ENCODE results near the gene ORM1. TPM values are rescaled to one million over a fixed set of nuclear protein-coding genes. Genes with fewer than 3 reads are reported as not detected.

ORM1 gene
- total and polyA plus RNA-seq, 9 donors: 0.30 to 11.9 (median 2.1) TPM; not detected in 4

DNA sequence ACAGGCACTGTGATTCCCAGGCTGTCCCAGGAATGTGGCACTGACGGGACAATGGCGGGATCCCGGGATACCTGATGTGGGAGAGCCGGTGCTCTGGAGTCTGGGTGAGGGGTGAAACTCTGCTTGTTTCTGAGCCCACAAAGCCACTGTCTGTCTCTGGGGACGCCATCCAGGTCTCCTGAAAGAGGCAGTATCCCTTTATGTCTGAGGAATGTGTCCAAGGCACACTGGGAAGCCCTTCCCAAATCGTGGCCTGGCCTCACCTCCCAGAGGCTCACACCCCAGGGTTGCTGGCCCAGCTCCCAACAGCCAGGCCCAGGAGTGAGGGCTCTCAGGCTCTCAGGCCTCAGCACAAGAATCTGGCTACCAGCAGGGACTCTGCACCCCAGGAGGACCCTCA lies 33.9 kb downstream of the ORM1 start:
- H3K36me3 ChIP-seq: no peaks in the 10 kb centered on the region
- no peaks in the 10 kb centered on the region for H3K4me1 ChIP-seq (ENCODE audit: insufficient read depth)
- no peak overlapping the region for H3K27ac ChIP-seq
- no peak for TF ChIP-seq POLR2A (IDR thresholded peaks at IDR 0.05)
- TF ChIP-seq CTCF (IDR thresholded peaks at IDR 0.05): no peak
- no peak for TF ChIP-seq EP300 (IDR thresholded peaks at IDR 0.05)
- no peaks in the 10 kb centered on the region for H3K9me3 ChIP-seq
- no peak for DNase-seq
- no peak overlapping the region for H3K4me3 ChIP-seq
- H3K27me3 ChIP-seq: no peaks in the 10 kb centered on the region
- intact Hi-C loops (cut with DNase I): no loop called here
- 75 to 78% (median 78%) methylated on average over 6 of the region's 6 CpGs for WGBS, 3 donors

DNA sequence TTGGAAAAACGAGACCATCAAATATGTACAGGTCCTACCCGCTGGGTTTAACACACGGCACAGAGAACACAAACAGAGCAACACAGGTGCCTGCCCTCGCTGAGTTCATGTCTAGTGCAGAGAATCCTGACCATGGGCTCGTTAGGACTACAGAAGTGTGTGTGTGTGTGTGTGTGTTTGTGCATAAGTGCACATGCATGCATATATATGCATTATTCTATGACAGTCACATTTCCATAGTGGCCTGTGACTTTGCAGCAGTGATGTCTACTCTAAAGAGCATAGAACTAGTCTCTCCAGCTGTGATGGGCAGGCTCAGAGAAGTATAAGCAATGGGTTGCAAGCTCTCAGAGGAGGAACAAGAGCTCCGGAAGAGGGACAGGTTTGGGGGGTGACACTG lies 34.5 kb downstream of the ORM1 start:
- Histone ChIP-seq H3K27ac (no peak overlapping the region), H3K9me3 (no peaks in the 10 kb centered on the region), H3K27me3 (no peaks in the 10 kb centered on the region), H3K4me1 (ENCODE audit: insufficient read depth) (no peaks in the 10 kb centered on the region), H3K36me3 (no peaks in the 10 kb centered on the region), H3K4me3 (no peak overlapping the region)
- intact Hi-C loops (cut with DNase I): no loop called here
- WGBS, 3 donors: 81 to 87% (median 87%) methylated on average over 6 of the region's 6 CpGs
- TF ChIP-seq CTCF (IDR thresholded peaks at IDR 0.05) (no peak), EP300 (IDR thresholded peaks at IDR 0.05) (no peak), POLR2A (IDR thresholded peaks at IDR 0.05) (no peak)
- DNase-seq: no peak

- intact Hi-C loops (cut with DNase I): no loop called here
- 94 to 95% (median 94%) methylated on average over 9 of the region's 9 CpGs for WGBS, 3 donors
- DNase-seq: peak in 1 of 5 donors; percentile 10
Measured at GRCh38 chr9:114357911-114358328, 35.0 kb downstream of the ORM1 start.

DNA sequence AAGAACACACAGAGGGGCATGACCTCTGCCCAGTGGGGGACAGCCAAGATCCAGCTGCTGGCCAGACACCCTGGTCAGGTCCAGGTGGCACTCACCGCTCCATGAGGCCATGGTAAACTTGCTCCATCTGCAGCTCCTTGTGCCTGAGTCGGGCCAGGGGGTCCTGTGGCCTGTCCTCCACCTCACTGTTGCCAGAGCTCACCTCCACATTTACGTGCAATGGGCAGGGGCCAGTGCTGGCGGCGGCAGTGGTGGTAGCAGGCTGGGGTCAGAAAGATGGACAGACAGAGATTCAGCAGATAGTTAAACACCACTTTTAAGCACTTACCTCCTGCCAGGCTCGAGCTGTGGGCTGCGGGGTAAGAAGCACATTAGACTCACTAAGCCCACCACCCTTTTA lies 36.9 kb downstream of the ORM1 start:
- no peaks in the 10 kb centered on the region for H3K36me3 ChIP-seq
- no peaks in the 10 kb centered on the region for H3K27me3 ChIP-seq
- H3K27ac ChIP-seq: no peak overlapping the region
- H3K4me1 ChIP-seq (ENCODE audit: insufficient read depth): no peaks in the 10 kb centered on the region
- TF ChIP-seq EP300 (IDR thresholded peaks at IDR 0.05) (no peak), POLR2A (IDR thresholded peaks at IDR 0.05) (no peak), CTCF (IDR thresholded peaks at IDR 0.05) (no peak)
- intact Hi-C loops (cut with DNase I): no loop called here
- DNase-seq: no peak
- H3K4me3 ChIP-seq: no peak overlapping the region
- 92 to 99% (median 95%) methylated on average over 7 of the region's 7 CpGs for WGBS, 3 donors
- no peaks in the 10 kb centered on the region for H3K9me3 ChIP-seq

More at GRCh38 chr9:114357911-114358328, 35.0 kb downstream of the ORM1 start:
- H3K4me3 ChIP-seq: no peak overlapping the region
- no peaks in the 10 kb centered on the region for H3K9me3 ChIP-seq
- H3K4me1 ChIP-seq (ENCODE audit: insufficient read depth): no peaks in the 10 kb centered on the region
- H3K27ac ChIP-seq: no peak overlapping the region
- no peaks in the 10 kb centered on the region for H3K27me3 ChIP-seq
- no peak for TF ChIP-seq EP300 (IDR thresholded peaks at IDR 0.05)
- TF ChIP-seq CTCF (IDR thresholded peaks at IDR 0.05): no peak
- TF ChIP-seq POLR2A (IDR thresholded peaks at IDR 0.05): no peak
- H3K36me3 ChIP-seq: no peaks in the 10 kb centered on the region
